ENCODE data around the gene ORAI2. TPM values are rescaled to one million over a fixed set of nuclear protein-coding genes. Genes with fewer than 3 reads are reported as not detected.
"Not testable (repeated sequence)": the region's sequence is repeated elsewhere in the genome, so short reads cannot be mapped to it uniquely, and the experiment has no call there.

The ORAI2 gene
- total RNA-seq, 1 experiment from 2014 or later = 76.9 TPM

GRCh38 chr7:102473271-102473991 is 40.1 kb downstream of the ORAI2 start:
- Histone ChIP-seq H3K36me3 (ENCODE audit: control insufficient read depth, insufficient read depth, low read length) (no peaks in the 10 kb centered on the region), H3K27ac (ENCODE audit: low read length) (no peak overlapping the region), H3K4me3 (ENCODE audit: low read depth in 2 of 2, low read length in 2 of 2) (no peak overlapping the region), H3K4me1 (ENCODE audit: control insufficient read depth, insufficient read depth, low read length) (no peaks in the 10 kb centered on the region), H3K9me3 (ENCODE audit: control insufficient read depth, insufficient read depth, low read depth, low read length) (no peaks in the 10 kb centered on the region), H3K27me3 (ENCODE audit: control insufficient read depth, insufficient read depth, low read length) (no peaks in the 10 kb centered on the region)
- ChIA-PET CTCF (no interaction called here), POLR2A (no interaction called here)
- BruUV-seq (replicated peaks) = no TSS peak
- in situ Hi-C loops (cut with HindIII; ENCODE audit: low pct_unique_long_range_greater_than_20kb, low sequenced_read_pairs) (no loop called here), intact Hi-C loops (cut with micrococcal nuclease; ENCODE audit: unreplicated experiment) (no loop called here)
- ATAC-seq (no peak), DNase-seq (ENCODE audit: low read depth, low spot score) (no peak)
- TF ChIP-seq REST (IDR thresholded peaks at IDR 0.05; ENCODE audit: insufficient read depth in 1 of 2, low read depth in 2 of 2, low read length in 1 of 2) (no peak), POLR2AphosphoS5 (IDR thresholded peaks at IDR 0.05; ENCODE audit: low read depth, low read length) (no peak), SIN3A (IDR thresholded peaks at IDR 0.05; ENCODE audit: borderline replicate concordance, insufficient read depth, low read depth, low read length) (no peak), CTCF (IDR thresholded peaks at IDR 0.05) (no peak), TCF7L2 (IDR thresholded peaks at IDR 0.05; ENCODE audit: low read depth, low read length) (no peak)

GRCh38 chr7:102474116-102474515 is 40.7 kb downstream of the ORAI2 start:
- CTCF ChIA-PET; intact Hi-C loops (cut with micrococcal nuclease; ENCODE audit: unreplicated experiment); H3K9me3 ChIP-seq (ENCODE audit: control insufficient read depth, insufficient read depth, low read depth, low read length): not testable (repeated sequence)

GRCh38 chr7:102474736-102475435 is 41.5 kb downstream of the ORAI2 start:
- intact Hi-C loops (cut with micrococcal nuclease; ENCODE audit: unreplicated experiment); H3K9me3 ChIP-seq (ENCODE audit: control insufficient read depth, insufficient read depth, low read depth, low read length); POLR2A ChIA-PET; H3K27me3 ChIP-seq (ENCODE audit: control insufficient read depth, insufficient read depth, low read length); H3K4me1 ChIP-seq (ENCODE audit: control insufficient read depth, insufficient read depth, low read length); CTCF ChIA-PET; DNase-seq (ENCODE audit: low read depth, low spot score); in situ Hi-C loops (cut with HindIII; ENCODE audit: low pct_unique_long_range_greater_than_20kb, low sequenced_read_pairs); H3K4me3 ChIP-seq (ENCODE audit: low read depth in 2 of 2, low read length in 2 of 2); ATAC-seq; H3K27ac ChIP-seq (ENCODE audit: low read length); H3K36me3 ChIP-seq (ENCODE audit: control insufficient read depth, insufficient read depth, low read length): not testable (repeated sequence)
- BruUV-seq (replicated peaks) = TSS peak; percentile 54

More at GRCh38 chr7:102474116-102474515, 40.7 kb downstream of the ORAI2 start:
- in situ Hi-C loops (cut with HindIII; ENCODE audit: low pct_unique_long_range_greater_than_20kb, low sequenced_read_pairs); DNase-seq (ENCODE audit: low read depth, low spot score); POLR2A ChIA-PET; H3K36me3 ChIP-seq (ENCODE audit: control insufficient read depth, insufficient read depth, low read length); H3K27me3 ChIP-seq (ENCODE audit: control insufficient read depth, insufficient read depth, low read length); H3K4me1 ChIP-seq (ENCODE audit: control insufficient read depth, insufficient read depth, low read length); H3K4me3 ChIP-seq (ENCODE audit: low read depth in 2 of 2, low read length in 2 of 2); ATAC-seq; H3K27ac ChIP-seq (ENCODE audit: low read length); BruUV-seq (replicated peaks): not testable (repeated sequence)

- H3K4me1 ChIP-seq (ENCODE audit: control insufficient read depth, insufficient read depth, low read length); H3K36me3 ChIP-seq (ENCODE audit: control insufficient read depth, insufficient read depth, low read length); in situ Hi-C loops (cut with HindIII; ENCODE audit: low pct_unique_long_range_greater_than_20kb, low sequenced_read_pairs); intact Hi-C loops (cut with micrococcal nuclease; ENCODE audit: unreplicated experiment); H3K9me3 ChIP-seq (ENCODE audit: control insufficient read depth, insufficient read depth, low read depth, low read length); POLR2A ChIA-PET; H3K27me3 ChIP-seq (ENCODE audit: control insufficient read depth, insufficient read depth, low read length); H3K27ac ChIP-seq (ENCODE audit: low read length); CTCF ChIA-PET; DNase-seq (ENCODE audit: low read depth, low spot score): not testable (repeated sequence)
- TSS peak; percentile 89 for BruUV-seq (replicated peaks)
- peak within 1 kb of the TSS; percentile 29 to 39 for H3K4me3 ChIP-seq (ENCODE audit: low read depth in 2 of 2, low read length in 2 of 2)
- ATAC-seq = peak; percentile 91
These were observed 45.2 kb downstream of the ORAI2 start, which contains the start of gene POLR2J for GRCh38 chr7:102478314-102479208. POLR2J (minus strand) TSS chr7:102478922; CDS start chr7:102478860, 62 bp downstream.
